Measurements from ENCODE around the gene DLG1. TPM values are rescaled to one million over a fixed set of nuclear protein-coding genes. Genes with fewer than 3 reads are reported as not detected.
A peak's percentile ranks its signal among the peaks of the same experiment; 100 is the strongest.

The DLG1 gene
- total RNA-seq, 1 donor from 2014 or later = 168 TPM

- Mint-ChIP-seq H3K4me1 (ENCODE audit: unreplicated experiment) (peaks cover 7% of the 10 kb centered on the region), H3K36me3 (ENCODE audit: unreplicated experiment) (peaks cover 41% of the 10 kb centered on the region), H3K9me3 (ENCODE audit: unreplicated experiment) (no peaks in the 10 kb centered on the region), H3K27me3 (ENCODE audit: unreplicated experiment) (no peaks in the 10 kb centered on the region), H3K27ac (ENCODE audit: unreplicated experiment) (peak overlapping the region; percentile 74), H3K4me3 (ENCODE audit: unreplicated experiment) (no peak overlapping the region)
- no peak for DNase-seq (ENCODE audit: extremely low spot score, unreplicated experiment)
- no peak for TF ChIP-seq CTCF (IDR thresholded peaks at IDR 0.05)
Measured at GRCh38 chr3:197117114-197117513, 181.3 kb downstream of the DLG1 start.

DNA sequence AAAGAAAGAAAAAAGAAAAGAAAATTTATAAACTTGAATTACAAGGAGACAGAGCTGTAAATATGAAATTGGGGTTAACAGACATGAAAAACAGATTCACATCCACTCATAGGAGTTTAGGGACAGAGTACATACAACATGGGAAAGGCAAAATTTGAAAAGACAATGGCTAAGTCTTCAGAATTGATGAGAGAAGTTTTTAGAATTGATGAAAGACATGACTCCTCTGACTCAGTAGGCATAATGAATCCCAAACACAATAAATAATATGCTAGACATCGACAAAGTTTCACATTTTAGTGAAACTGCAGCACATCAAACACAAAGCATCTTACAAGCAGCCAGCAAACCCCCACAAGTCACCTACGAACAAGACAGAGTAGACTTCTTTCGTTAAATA is 184.4 kb downstream of the DLG1 start:
- H3K4me3 Mint-ChIP-seq (ENCODE audit: unreplicated experiment) = no peak overlapping the region
- H3K4me1 Mint-ChIP-seq (ENCODE audit: unreplicated experiment) = peaks cover 7% of the 10 kb centered on the region
- TF ChIP-seq CTCF (IDR thresholded peaks at IDR 0.05) = no peak
- DNase-seq (ENCODE audit: extremely low spot score, unreplicated experiment) = no peak
- H3K36me3 Mint-ChIP-seq (ENCODE audit: unreplicated experiment) = peaks cover 58% of the 10 kb centered on the region
- H3K27ac Mint-ChIP-seq (ENCODE audit: unreplicated experiment) = no peak overlapping the region
- peaks cover 10% of the 10 kb centered on the region for H3K9me3 Mint-ChIP-seq (ENCODE audit: unreplicated experiment)
- H3K27me3 Mint-ChIP-seq (ENCODE audit: unreplicated experiment) = no peaks in the 10 kb centered on the region

GRCh38 chr3:197111685-197112084 is 186.7 kb downstream of the DLG1 start:
- Mint-ChIP-seq H3K27ac (ENCODE audit: unreplicated experiment) (no peak overlapping the region), H3K9me3 (ENCODE audit: unreplicated experiment) (peaks cover 19% of the 10 kb centered on the region), H3K36me3 (ENCODE audit: unreplicated experiment) (peaks cover 64% of the 10 kb centered on the region)

GRCh38 chr3:197105786-197106185 is 192.6 kb downstream of the DLG1 start:
- H3K27ac Mint-ChIP-seq (ENCODE audit: unreplicated experiment) = peak overlapping the region; percentile 43
- DNase-seq (ENCODE audit: extremely low spot score, unreplicated experiment) = no peak
- TF ChIP-seq CTCF (IDR thresholded peaks at IDR 0.05) = no peak
- peaks cover 36% of the 10 kb centered on the region for H3K4me1 Mint-ChIP-seq (ENCODE audit: unreplicated experiment)
- peaks cover 19% of the 10 kb centered on the region for H3K9me3 Mint-ChIP-seq (ENCODE audit: unreplicated experiment)
- H3K27me3 Mint-ChIP-seq (ENCODE audit: unreplicated experiment) = no peaks in the 10 kb centered on the region
- H3K36me3 Mint-ChIP-seq (ENCODE audit: unreplicated experiment) = peaks cover 35% of the 10 kb centered on the region
- H3K4me3 Mint-ChIP-seq (ENCODE audit: unreplicated experiment) = no peak overlapping the region

More at GRCh38 chr3:197111685-197112084, 186.7 kb downstream of the DLG1 start:
- Mint-ChIP-seq H3K4me3 (ENCODE audit: unreplicated experiment) (no peak overlapping the region), H3K27me3 (ENCODE audit: unreplicated experiment) (no peaks in the 10 kb centered on the region), H3K4me1 (ENCODE audit: unreplicated experiment) (peaks cover 2% of the 10 kb centered on the region)
- DNase-seq (ENCODE audit: extremely low spot score, unreplicated experiment) = no peak
- no peak for TF ChIP-seq CTCF (IDR thresholded peaks at IDR 0.05)

- Mint-ChIP-seq H3K27me3 (ENCODE audit: unreplicated experiment) (no peaks in the 10 kb centered on the region), H3K27ac (ENCODE audit: unreplicated experiment) (no peak overlapping the region), H3K4me1 (ENCODE audit: unreplicated experiment) (peaks cover 36% of the 10 kb centered on the region), H3K4me3 (ENCODE audit: unreplicated experiment) (no peak overlapping the region), H3K36me3 (ENCODE audit: unreplicated experiment) (peaks cover 30% of the 10 kb centered on the region), H3K9me3 (ENCODE audit: unreplicated experiment) (peaks cover 14% of the 10 kb centered on the region)
- no peak for TF ChIP-seq CTCF (IDR thresholded peaks at IDR 0.05)
- DNase-seq (ENCODE audit: extremely low spot score, unreplicated experiment) = no peak
Measured at GRCh38 chr3:197104738-197105137, 193.7 kb downstream of the DLG1 start.
